HG03354 (cell line): ENCODE results near the gene AKAP6.
"Not testable (repeated sequence)": the region's sequence is repeated elsewhere in the genome, so short reads cannot be mapped to it uniquely, and the experiment has no call there.

Experiments used
- ATAC-seq: cut with Tn5 transposase; IDR thresholded peaks from one replicate; pipeline ENCODE4 v1.9.1; 2021; ENCODE audit warnings: mild to moderate bottlenecking; ENCODE audit not compliant: unreplicated experiment, poor library complexity, severe bottlenecking

The AKAP6 gene

DNA sequence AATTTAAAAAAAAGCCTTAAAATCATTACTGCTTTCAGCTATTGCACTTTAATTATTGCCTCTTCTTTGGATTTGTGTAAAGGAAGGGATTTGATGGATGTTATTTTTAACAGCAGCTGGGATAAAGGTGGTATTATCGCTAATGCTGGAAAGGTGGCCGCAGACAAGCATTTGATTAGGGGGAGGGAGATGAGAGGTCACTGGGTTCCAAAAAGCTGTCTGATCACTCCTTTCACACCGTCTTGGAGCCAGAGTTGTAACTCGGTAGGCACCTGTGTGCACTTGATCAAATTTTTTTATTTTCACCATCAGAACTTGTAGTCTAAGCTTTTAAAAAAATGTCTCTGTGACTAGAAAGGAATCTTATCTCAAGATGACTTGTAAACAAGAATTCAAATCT is 99.8 kb downstream of the AKAP6 start:
- no peak for ATAC-seq

- no peak for ATAC-seq
These were observed 101.2 kb downstream of the AKAP6 start for GRCh38 chr14:32430326-32430725.

DNA sequence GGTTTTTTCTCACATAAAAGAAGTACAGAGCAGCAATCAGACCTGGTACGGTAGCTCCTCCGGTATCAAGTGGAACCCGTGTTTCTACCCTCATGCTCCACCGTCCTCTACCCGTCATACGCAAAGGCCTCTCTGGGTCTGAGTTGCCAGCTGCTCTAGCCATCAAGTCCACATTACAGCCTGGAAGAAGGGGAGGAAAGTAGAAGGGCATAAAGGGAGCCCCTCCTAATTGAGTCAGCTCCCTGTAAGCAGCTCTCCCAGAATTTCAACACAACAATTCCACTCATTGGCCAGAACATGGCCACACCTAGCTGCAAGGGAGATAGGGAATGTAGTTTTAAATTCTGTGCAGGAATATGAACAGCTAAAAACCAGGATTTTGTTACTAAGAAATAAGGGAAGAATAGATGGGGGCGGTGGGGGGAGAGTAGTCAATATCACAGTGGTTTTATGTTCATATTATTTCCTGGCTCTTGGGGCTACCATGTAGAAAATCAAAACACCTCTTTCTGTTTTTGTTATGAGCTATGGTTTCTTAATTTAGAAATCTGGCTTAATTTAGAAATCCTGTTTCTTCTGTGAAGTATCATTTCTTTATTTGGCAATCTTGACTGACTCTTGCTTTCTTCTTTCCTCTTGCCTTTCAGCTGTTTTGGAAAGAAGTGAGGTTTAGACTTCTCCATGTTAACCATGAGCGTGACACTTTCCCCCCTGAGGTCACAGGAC is 103.9 kb downstream of the AKAP6 start:
- no peak for ATAC-seq

DNA sequence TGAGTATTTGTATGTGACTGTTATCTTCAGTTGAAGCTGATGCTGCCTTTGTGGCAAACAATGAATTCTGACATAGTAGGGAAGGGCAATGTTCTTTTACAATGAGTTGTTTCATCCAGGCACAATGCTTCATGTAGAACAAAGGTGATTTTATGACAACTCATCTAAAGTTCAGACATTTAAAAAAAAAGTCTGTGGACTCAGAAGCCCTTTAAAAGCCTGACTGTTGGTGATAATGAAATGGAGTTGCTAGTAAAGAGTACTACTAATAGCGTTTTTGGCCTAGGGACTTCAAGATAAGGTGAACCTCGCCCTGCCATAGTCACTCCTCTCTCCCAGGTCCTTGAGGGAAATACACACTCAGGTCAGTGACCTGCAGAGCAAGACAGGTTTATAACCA is 105.1 kb downstream of the AKAP6 start:
- ATAC-seq: no peak

DNA sequence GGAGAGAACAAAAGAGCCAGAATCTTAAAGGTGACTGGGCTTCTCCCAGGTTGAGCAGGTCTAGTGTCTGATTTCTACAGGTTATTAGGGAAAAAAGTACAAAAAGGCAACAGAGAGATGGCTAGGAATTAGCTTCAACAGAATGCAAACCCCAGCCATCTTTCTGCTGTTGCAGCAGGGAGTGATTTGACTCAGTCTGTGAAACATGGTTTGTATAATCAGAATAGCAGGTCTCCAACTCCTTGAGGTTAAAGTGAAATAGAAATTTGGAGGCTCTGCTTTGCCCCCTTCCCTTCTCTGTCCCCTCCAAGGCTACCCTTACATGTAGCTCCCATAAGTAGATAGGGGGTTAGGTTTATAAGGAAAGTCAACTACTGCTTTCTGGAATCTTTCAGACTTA is 105.8 kb downstream of the AKAP6 start:
- ATAC-seq: no peak

DNA sequence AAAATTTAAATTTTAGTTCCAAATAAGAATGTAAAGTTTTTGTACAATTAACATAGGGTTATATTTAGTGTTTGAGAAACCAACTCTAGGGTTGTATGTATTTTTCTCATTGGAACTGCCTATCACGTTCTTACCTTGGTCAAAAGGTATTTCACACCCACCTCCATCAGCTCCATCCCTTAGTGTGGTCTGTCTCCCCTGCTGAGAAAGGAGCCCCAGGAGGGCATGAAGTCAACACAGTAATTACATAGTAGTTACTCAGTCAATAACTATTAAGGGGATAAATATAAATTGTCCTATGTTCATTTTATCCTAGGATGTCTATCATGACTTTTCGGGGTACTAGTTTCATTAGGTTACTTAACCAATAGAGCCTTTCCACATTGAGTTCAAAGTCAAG is 106.3 kb downstream of the AKAP6 start:
- no peak for ATAC-seq

DNA sequence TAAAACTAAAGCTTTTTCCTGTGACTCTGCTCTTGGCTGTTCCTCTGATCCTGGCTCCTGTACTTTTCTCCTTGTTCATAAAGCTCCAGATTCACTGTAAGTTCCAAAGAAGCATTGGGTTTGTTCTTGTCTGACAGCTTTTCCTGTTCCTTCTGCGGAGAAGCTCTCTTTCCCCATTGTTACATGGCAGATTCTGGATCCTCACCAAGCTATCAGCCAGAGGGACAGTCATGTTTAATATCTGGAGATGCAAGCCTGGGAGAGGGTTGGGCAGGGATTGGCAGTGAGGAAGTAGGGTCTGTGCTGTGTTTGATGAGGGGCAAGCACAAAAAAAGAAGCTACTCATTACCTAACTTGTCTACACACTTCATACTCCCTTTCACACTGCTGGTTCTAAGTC is 107.9 kb downstream of the AKAP6 start:
- ATAC-seq: no peak

- no peak for ATAC-seq
These were observed 109.4 kb downstream of the AKAP6 start for GRCh38 chr14:32438517-32438916.

- ATAC-seq: no peak
These were observed 115.0 kb downstream of the AKAP6 start for GRCh38 chr14:32443890-32444661.

- no peak for ATAC-seq
These were observed 118.3 kb downstream of the AKAP6 start for GRCh38 chr14:32447371-32447770.

- no peak for ATAC-seq
These were observed 120.5 kb downstream of the AKAP6 start for GRCh38 chr14:32449648-32450047.

DNA sequence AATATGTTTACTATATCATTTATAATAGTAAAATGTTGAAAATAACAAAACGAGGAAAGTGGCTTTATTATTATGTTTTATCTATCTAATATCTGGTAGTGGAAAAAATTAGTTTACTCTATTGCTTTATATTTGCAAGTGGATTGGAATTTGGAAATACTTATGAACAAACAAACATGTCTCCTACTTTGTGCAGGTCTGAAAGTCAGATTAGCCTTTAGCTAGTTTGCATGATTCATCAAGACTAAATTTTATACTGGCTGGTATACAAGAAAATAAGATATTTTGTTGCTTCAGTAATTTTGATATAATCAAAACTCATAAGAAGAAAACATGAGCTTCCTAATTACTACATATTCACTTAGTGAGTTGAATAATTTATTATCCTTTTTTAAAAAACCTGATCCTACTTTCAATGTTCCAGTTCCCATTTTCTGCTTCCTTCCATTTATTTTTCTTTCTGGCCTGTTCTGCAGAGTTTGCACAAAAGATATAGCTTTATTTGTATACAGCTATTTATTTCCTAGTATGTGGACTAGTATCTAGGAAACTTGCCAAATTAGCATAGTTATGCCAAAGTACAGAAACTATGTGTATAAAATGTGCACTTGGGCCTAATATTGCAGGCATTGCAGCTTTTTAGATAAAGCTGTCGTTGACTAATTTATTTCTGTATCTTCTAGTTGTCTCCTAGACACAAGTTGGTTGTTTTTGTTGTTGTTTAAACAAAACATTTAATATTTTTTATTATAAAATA is 122.0 kb downstream of the AKAP6 start:
- ATAC-seq: no peak

GRCh38 chr14:32453857-32454810 is 125.0 kb downstream of the AKAP6 start:
- no peak for ATAC-seq

- ATAC-seq: no peak
These were observed 128.3 kb downstream of the AKAP6 start for GRCh38 chr14:32457213-32457920.

DNA sequence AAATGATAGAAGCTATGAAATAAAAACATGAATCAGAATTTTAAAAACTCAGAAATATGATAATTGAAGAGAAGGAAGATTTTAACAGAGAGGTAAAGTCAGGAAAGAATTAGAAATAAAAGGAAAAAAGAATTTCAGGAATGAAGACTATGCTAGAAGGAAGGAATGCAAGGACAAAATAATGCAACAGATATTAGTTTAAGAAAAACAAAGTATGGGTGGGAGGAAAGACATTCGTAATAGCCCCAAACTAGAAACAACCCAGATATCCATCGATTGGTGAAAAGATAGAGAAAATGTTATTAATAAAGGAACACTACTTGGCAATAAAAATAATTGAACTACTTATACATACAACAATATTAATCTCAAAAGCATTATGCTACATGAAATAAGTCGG is 129.6 kb downstream of the AKAP6 start:
- ATAC-seq: no peak

GRCh38 chr14:32460267-32460666 is 131.2 kb downstream of the AKAP6 start:
- ATAC-seq: no peak

- ATAC-seq: not testable (repeated sequence)
These were observed 133.5 kb downstream of the AKAP6 start for GRCh38 chr14:32462553-32462952.

DNA sequence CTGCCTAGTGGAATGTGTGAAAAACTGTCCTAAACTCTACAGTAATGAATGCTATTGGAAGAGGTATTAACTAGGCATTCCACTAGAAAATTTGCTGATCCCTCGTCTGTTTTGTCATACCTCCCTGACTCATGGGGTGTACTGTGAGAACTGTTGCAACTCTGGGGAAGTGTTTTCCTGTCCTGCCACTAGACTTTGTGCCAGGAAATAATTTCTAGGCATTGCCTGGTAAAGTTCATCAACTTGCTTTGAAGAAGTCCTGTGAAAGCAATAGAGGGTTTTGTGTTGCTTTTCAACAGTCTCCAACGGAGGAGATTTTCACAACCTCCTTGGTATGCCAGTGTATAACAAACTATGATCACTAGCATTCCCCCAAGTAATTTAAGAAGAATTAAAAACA is 139.9 kb downstream of the AKAP6 start:
- ATAC-seq: no peak
